G401.6 (cell line): Measurements from ENCODE around the gene TARS2.

Experiments used
- FAIRE-seq: peaks from 2 replicates; lab custom pipeline; 2012; peaks lifted over from hg19 to GRCh38; lab: Jason Lieb, UNC

The TARS2 gene

GRCh38 chr1:150486966-150487762, at the start of gene TARS2:
TARS2 (plus strand) TSS chr1:150487419; CDS start chr1:150487451, 32 bp downstream.
- FAIRE-seq: peak; percentile 95

GRCh38 chr1:150441121-150441520, 46.1 kb upstream of the TARS2 start:
- no peak for FAIRE-seq

GRCh38 chr1:150444232-150444631, 43.0 kb upstream of the TARS2 start:
- FAIRE-seq: no peak

DNA sequence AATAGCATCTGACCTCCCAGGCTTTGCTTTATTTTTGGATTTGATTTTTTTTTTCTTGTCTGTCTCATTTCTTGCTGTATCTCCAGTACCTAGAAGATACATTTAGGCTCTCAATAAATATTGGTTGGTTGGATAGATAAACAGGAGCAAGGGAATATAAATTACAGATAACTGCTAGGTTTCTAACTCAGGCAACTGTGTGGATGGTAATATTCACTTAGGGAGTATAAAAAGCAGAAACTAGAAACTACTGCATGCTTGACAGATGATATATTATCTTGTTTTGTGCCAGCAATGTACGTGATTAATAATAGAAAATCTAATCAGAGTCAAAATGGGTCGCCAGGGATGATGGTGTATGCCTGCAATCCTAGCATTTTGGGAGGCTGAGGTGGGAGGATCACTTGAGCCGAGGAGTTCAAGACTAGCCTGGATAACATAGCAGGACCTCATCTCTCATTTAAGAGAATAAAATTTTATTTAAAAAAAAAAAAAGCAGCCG, 31.0 kb upstream of the TARS2 start:
- FAIRE-seq: no peak

GRCh38 chr1:150464422-150464826, 22.8 kb upstream of the TARS2 start:
- peak; percentile 49 for FAIRE-seq

DNA sequence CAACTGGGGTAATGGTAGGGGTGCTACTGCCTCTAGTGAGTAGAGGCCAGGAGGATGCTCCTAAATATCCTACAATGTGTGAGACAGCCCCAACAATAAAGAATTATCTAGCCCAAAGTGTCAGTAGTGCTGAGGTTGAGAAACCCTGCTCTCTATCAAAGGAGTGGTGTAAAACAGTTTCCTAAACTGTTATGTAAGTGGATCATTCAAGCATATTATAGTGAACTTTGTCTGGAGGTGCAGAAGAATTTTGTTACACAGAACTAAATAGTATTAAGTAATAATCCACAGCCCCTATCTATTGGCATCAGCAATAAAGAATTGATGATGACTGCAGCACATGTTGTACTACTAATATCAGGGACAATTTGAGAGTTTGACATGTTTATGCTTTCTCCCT, 20.3 kb upstream of the TARS2 start:
- no peak for FAIRE-seq

DNA sequence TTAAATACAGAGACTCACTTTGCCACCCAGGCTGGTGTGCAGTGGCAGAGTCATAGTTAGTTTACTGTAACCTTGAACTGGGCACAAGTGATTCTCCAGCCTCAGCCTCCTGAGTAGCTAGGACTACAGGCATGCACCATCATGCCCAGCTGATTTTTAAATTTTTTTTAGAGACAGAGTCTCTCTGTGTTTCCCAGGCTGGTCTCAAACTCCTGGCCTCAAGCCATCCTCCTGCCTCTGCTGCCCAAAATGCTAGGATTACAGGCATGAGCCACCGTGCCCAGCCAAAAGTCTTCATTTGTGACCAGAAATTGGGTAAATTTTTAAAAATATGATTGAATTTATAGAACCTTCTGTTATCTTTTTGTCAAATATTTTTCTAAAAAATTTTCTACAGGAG, 17.9 kb upstream of the TARS2 start:
- no peak for FAIRE-seq

DNA sequence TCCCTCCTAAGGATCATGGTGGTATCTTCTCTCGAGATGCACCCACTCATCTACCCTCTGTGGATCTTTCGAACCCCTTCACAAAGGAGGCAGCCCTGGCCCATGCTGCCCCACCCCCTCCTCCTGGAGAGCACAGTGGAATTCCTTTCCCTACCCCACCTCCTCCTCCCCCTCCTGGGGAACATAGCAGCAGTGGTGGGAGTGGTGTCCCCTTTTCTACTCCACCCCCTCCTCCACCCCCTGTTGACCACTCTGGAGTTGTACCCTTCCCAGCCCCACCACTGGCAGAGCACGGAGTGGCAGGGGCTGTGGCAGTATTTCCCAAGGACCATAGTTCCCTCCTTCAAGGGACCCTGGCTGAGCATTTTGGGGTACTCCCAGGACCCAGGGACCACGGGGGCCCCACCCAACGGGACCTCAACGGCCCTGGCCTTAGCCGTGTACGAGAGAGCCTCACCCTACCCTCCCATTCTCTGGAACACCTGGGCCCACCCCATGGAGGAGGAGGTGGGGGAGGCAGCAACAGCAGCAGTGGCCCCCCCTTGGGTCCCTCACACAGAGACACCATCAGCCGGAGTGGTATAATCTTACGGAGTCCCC, 14.5 kb upstream of the TARS2 start:
- no peak for FAIRE-seq

GRCh38 chr1:150473659-150474058, 13.6 kb upstream of the TARS2 start:
- no peak for FAIRE-seq

GRCh38 chr1:150474869-150475268, 12.3 kb upstream of the TARS2 start:
- FAIRE-seq: no peak

GRCh38 chr1:150476754-150477153, 10.5 kb upstream of the TARS2 start:
- no peak for FAIRE-seq

GRCh38 chr1:150477320-150477719, 9.9 kb upstream of the TARS2 start:
- no peak for FAIRE-seq

- FAIRE-seq: no peak
Measured at GRCh38 chr1:150477733-150478132, 9.5 kb upstream of the TARS2 start.

GRCh38 chr1:150479370-150479769, 7.8 kb upstream of the TARS2 start:
- no peak for FAIRE-seq

DNA sequence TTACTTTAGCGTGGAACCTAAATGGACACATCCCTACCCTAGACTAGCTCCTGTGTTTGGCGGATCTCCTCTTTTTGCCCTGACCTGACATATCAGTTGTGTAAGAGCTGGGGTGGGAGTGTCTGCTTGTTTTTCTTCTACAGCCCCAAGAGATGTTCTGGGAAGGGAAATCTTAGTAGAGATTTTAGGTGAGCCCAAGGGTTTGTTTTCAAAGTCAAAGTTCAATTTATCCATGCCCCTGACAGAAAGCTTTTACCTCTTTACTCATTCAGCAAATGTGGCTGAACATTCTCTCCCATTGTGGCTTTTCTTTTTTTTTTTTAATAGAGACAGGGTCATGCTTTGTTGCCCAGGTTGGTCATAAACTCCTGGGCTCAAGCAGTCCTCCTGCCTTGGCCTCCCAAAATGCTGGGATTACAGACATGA, 7.3 kb upstream of the TARS2 start:
- no peak for FAIRE-seq

GRCh38 chr1:150484431-150484830, 2.8 kb upstream of the TARS2 start:
- FAIRE-seq: peak; percentile 95

- no peak for FAIRE-seq
Measured at GRCh38 chr1:150484861-150485260, 2.4 kb upstream of the TARS2 start.

- FAIRE-seq: no peak
Measured at GRCh38 chr1:150487763-150488115, 520 bp downstream of the TARS2 start.

GRCh38 chr1:150493175-150493574, 6.0 kb downstream of the TARS2 start:
- no peak for FAIRE-seq

DNA sequence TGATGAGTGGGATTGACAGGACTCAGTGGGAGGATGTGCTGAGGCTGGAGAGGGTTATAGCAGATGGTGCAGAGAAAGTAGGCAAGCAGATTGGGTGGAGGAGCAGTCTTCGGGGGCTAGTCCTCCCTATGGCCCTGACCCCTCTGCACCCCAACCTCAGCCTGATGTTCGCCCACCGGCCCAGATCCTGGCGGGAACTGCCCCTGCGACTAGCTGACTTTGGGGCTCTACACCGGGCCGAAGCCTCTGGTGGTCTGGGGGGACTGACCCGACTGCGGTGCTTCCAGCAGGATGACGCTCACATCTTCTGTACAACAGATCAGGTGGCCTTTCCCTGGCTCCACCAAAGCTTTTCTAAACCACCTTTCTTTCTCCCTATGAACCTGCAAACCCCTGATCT, 11.1 kb downstream of the TARS2 start:
- FAIRE-seq: no peak

DNA sequence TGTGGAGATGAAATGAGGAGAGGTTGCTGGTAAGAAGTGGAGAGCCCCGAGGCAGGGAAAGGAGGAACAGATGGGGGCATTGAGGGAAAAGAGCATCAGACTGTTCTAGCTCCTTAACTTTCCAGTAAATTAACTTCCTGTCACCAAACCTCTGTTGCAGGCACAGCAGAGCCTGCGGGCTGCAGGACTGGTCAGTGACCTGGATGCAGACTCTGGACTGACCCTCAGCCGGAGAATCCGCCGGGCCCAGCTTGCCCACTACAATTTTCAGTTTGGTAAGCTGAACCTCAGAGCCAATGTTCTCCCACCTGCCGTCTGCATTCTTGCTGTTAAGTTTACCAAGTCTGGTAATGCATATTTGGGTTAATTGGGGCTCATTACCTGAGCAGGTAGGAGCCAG, 18.2 kb downstream of the TARS2 start:
- no peak for FAIRE-seq

- FAIRE-seq: peak; percentile 8
Measured at GRCh38 chr1:150507912-150508864, 21.0 kb downstream of the TARS2 start, which contains the start of gene ECM1. ECM1 (plus strand) TSS chr1:150508109; CDS start chr1:150508210, 101 bp downstream.

DNA sequence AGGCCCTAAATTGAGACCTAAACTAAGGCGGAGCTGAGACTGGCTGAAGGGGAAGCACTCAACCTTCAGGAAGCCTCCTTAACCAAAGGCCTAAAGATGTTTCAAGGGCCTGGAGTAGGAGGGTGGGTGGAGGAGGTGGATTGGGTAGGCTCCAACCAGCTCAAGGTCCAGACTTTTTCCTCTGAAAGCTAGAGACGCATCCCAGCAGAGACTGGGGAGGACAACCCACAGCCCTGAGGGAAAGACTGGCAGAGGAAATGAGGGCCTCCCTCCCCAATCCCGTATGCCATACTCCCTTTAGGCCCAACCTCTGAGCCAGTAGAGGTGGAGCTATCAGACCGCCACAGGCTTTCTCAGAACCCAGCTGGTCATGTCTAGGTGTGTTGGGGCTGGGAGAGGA, 21.8 kb downstream of the TARS2 start:
- FAIRE-seq: no peak
